K562 (cell line): ENCODE measurements around the gene NMUR1. TPM values are rescaled to one million over a fixed set of nuclear protein-coding genes. Genes with fewer than 3 reads are reported as not detected.

Experiments
- FOXA1 ChIP-seq: fragments of 450-650 bp; IDR thresholded peaks from 2 replicates; pipeline ENCODE4 v1.6.1; 2016; ENCODE audit warnings: mild to moderate bottlenecking, borderline replicate concordance
- JUND ChIP-seq, 2 experiments: IDR thresholded peaks; 2 replicates in 1 of 2; 3 replicates in 1 of 2; pipeline ENCODE4 v1.6.1; 2011; ENCODE audit warnings: borderline replicate concordance in 2 of 2, low read depth in 2 of 2, low read length in 2 of 2, improper control_type of control experiment in 1 of 2, missing biosample characterization in 1 of 2, missing genetic modification characterization in 1 of 2, missing genetic modification reagents in 1 of 2
- MAX ChIP-seq: sonication (generic); formaldehyde crosslinking; IDR thresholded peaks from 2 replicates; pipeline ENCODE4 v1.9.0; 2022; ENCODE audit warnings: mild to moderate bottlenecking, missing genetic modification reagents
- POLR2A ChIP-seq: fragments of 450-650 bp; conservative IDR thresholded peaks from 2 replicates; pipeline ENCODE4 v1.6.1; 2016
- POLR2H ChIP-seq: IDR thresholded peaks from 2 replicates; pipeline ENCODE4 v1.6.1; 2016; ENCODE audit warnings: missing genetic modification characterization, low read depth, mild to moderate bottlenecking, control low read depth, missing compliant biosample characterization, moderate library complexity
- TBP ChIP-seq: optimal IDR thresholded peaks from 2 replicates; pipeline ENCODE3; 2011; ENCODE audit warnings: low read depth, low read length, improper control_type of control experiment
- YY1 ChIP-seq, 3 experiments: IDR thresholded peaks; 2 replicates each; pipeline ENCODE4 v1.6.1; 2011; ENCODE audit warnings: low read length in 2 of 3, mild to moderate bottlenecking in 2 of 3, moderate library complexity in 2 of 3, borderline replicate concordance in 1 of 3, control low read depth in 1 of 3, low read depth in 1 of 3; ENCODE audit not compliant: insufficient read depth in 3 of 3, insufficient replicate concordance in 2 of 3, control insufficient read depth in 1 of 3, insufficient read length in 1 of 3; ENCODE audit errors: extremely low read depth in 1 of 3
- ZFP1 ChIP-seq: fragments of 450-650 bp; formaldehyde crosslinking; IDR thresholded peaks from 2 replicates; pipeline ENCODE4 v1.4.0; 2020; ENCODE audit warnings: mild to moderate bottlenecking, mixed read lengths
- polyA plus RNA-seq, 8 experiments: library from polyadenylated mRNA; depleted of rRNA in 4 of 8; stranded (reverse) in 5 of 8; unstranded in 3 of 8; fragments of >200 nt; fragmentation: Nextera tagmentation in 2 of 8; fragmentation: Illumina TruSeq in 1 of 8; extraction: Ambion mirVana in 2 of 8; extraction: Trizol in 1 of 8; gene quantifications; 2 replicates each; pipeline versions ENCODE4 v1.2.1 to v1.2.3, GENCODE V29; 2011 to 2014; ENCODE audit warnings: inconsistent platforms in 1 of 8, missing spikeins in 1 of 8
- total RNA-seq, 7 experiments: library from RNA; depleted of rRNA in 6 of 7; stranded (reverse); fragments of >200 nt in 6 of 7; fragmentation: Illumina TruSeq in 2 of 7; extraction: Trizol in 2 of 7; gene quantifications; 2 replicates each; pipeline versions ENCODE4 v1.2.1 to v1.2.3, GENCODE V29; 2011 to 2021; ENCODE audit warnings: low replicate concordance in 1 of 7
- TF ChIP-seq, protein P1 (sequence below): fragments of 450-650 bp; IDR thresholded peaks from 2 replicates; pipeline ENCODE4 v1.6.1; 2016

The NMUR1 gene
- total and polyA plus RNA-seq, 9 of the 15 experiments (the other 6 are each of a cell fraction or from before 2014, with no cell fraction given): 0.01 to 0.27 (median 0.15) TPM

- TF ChIP-seq FOXA1: no peak
- TF ChIP-seq, protein P1, sequence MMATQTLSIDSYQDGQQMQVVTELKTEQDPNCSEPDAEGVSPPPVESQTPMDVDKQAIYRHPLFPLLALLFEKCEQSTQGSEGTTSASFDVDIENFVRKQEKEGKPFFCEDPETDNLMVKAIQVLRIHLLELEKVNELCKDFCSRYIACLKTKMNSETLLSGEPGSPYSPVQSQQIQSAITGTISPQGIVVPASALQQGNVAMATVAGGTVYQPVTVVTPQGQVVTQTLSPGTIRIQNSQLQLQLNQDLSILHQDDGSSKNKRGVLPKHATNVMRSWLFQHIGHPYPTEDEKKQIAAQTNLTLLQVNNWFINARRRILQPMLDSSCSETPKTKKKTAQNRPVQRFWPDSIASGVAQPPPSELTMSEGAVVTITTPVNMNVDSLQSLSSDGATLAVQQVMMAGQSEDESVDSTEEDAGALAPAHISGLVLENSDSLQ: peak; percentile 26; the same call in 1 of the 2 replicates
- no peak for TF ChIP-seq MAX (CRISPR knock-in tag)
- no peak for TF ChIP-seq ZFP1 (CRISPR knock-in tag)
- peak; percentile 37; the same call in 1 of the 2 replicates for TF ChIP-seq JUND (IDR thresholded peaks at IDR 0.05; ENCODE audit: borderline replicate concordance, low read depth, low read length)
- TF ChIP-seq JUND (tag; IDR thresholded peaks at IDR 0.05; ENCODE audit: borderline replicate concordance, low read depth, low read length): no peak
- TF ChIP-seq POLR2H (tag): peak; percentile 74
- peak; percentile 52 for TF ChIP-seq TBP
- peak in 1 of 3 experiments; percentile 70 for TF ChIP-seq YY1 (IDR thresholded peaks at IDR 0.05; ENCODE audit: borderline replicate concordance in 1 of 3, control insufficient read depth in 1 of 3, extremely low read depth in 1 of 3, insufficient read depth in 3 of 3, insufficient read length in 1 of 3, insufficient replicate concordance in 2 of 3, low read depth in 1 of 3, low read length in 2 of 3)
- TF ChIP-seq POLR2A: peak; percentile 83
These were observed 14.6 kb downstream of the NMUR1 start (continued) for GRCh38 chr2:231515603-231516002.
